Activated T-cell treated with anti-CD3 and anti-CD28 coated beads, Interleukin-2, amount 50 U/mL, for 72 hours (primary cell): ENCODE results near the gene THAP4. TPM values are rescaled to one million over a fixed set of nuclear protein-coding genes. Genes with fewer than 3 reads are reported as not detected.

Source experiments
- ATAC-seq, 2 donors: fragments of 150-1000 bp; cut with Tn5 transposase; replicated peaks in 1 of 2; 2 replicates each; pipeline ENCODE4 v1.10.0; 2021; ENCODE audit warnings: moderate library complexity in 2 of 2, mild to moderate bottlenecking in 1 of 2
- DNase-seq, 2 donors: peaks; one replicate each; pipeline ENCODE4 v3.0.0; 2021 to 2022; ENCODE audit warnings: mixed read lengths in 1 of 2
- H3K27ac Mint-ChIP-seq: one replicate; pipeline ENCODE4 v1.8.0; 2022; ENCODE audit warnings: mild to moderate bottlenecking, moderate library complexity, mixed read lengths
- H3K27me3 Mint-ChIP-seq: one replicate; pipeline ENCODE4 v1.8.0; 2022; ENCODE audit warnings: low read depth, mixed read lengths
- H3K36me3 Mint-ChIP-seq, 2 donors: one replicate each; pipeline ENCODE4 v1.8.0; 2022; ENCODE audit warnings: mixed read lengths in 2 of 2, mild to moderate bottlenecking in 1 of 2; ENCODE audit not compliant: insufficient read depth in 2 of 2
- H3K4me1 Mint-ChIP-seq: one replicate; pipeline ENCODE4 v1.8.0; 2022; ENCODE audit warnings: low read depth, mixed read lengths
- H3K4me3 Mint-ChIP-seq, 2 donors: one replicate each; pipeline ENCODE4 v1.8.0; 2022; ENCODE audit warnings: mild to moderate bottlenecking in 2 of 2, mixed read lengths in 2 of 2, moderate library complexity in 2 of 2
- H3K9me3 Mint-ChIP-seq, 2 donors: one replicate each; pipeline ENCODE4 v1.8.0; 2022; ENCODE audit warnings: mixed read lengths in 2 of 2
- total RNA-seq, 2 donors: library from RNA; stranded (reverse); gene quantifications; one replicate each; pipeline ENCODE4 v1.2.3, GENCODE V29; 2022

Gene THAP4
- total RNA-seq, 2 donors from 2014 or later = 41.8 to 50.9 TPM

- Mint-ChIP-seq H3K36me3 (peaks cover 10 to 11% of the 10 kb centered on the region in 2 donors), H3K9me3 (peaks cover 0 to 4% of the 10 kb centered on the region in 2 donors), H3K27me3 (peaks cover 50% of the 10 kb centered on the region), H3K4me3 (no peak overlapping the region), H3K27ac (no peak overlapping the region), H3K4me1 (peaks cover 5% of the 10 kb centered on the region)
- no peak for ATAC-seq
- DNase-seq = no peak
These were observed 82.2 kb downstream of the THAP4 start for GRCh38 chr2:241554610-241555322.

GRCh38 chr2:241553981-241554380 is 83.0 kb downstream of the THAP4 start:
- Mint-ChIP-seq H3K9me3 (peaks cover 0 to 4% of the 10 kb centered on the region in 2 donors), H3K27ac (no peak overlapping the region), H3K27me3 (peaks cover 49% of the 10 kb centered on the region), H3K36me3 (peaks cover 10 to 11% of the 10 kb centered on the region in 2 donors), H3K4me3 (no peak overlapping the region), H3K4me1 (peaks cover 5% of the 10 kb centered on the region)
- no peak for DNase-seq
- no peak for ATAC-seq

GRCh38 chr2:241553512-241553830 is 83.5 kb downstream of the THAP4 start:
- peaks cover 10 to 11% of the 10 kb centered on the region in 2 donors for H3K36me3 Mint-ChIP-seq

GRCh38 chr2:241551998-241552737 is 84.8 kb downstream of the THAP4 start:
- H3K36me3 Mint-ChIP-seq = peaks cover under 1% of the 10 kb centered on the region in 2 donors
- H3K27ac Mint-ChIP-seq = no peak overlapping the region
- no peak overlapping the region for H3K4me3 Mint-ChIP-seq
- no peaks in the 10 kb centered on the region for H3K9me3 Mint-ChIP-seq
- ATAC-seq (no peak), DNase-seq (no peak)
- peaks cover 35% of the 10 kb centered on the region for H3K27me3 Mint-ChIP-seq
- peaks cover 5% of the 10 kb centered on the region for H3K4me1 Mint-ChIP-seq

More at GRCh38 chr2:241553512-241553830, 83.5 kb downstream of the THAP4 start:
- ATAC-seq (no peak), DNase-seq (no peak)
- peaks cover 5% of the 10 kb centered on the region for H3K4me1 Mint-ChIP-seq
- no peak overlapping the region for H3K4me3 Mint-ChIP-seq
- peaks cover 48% of the 10 kb centered on the region for H3K27me3 Mint-ChIP-seq
- H3K27ac Mint-ChIP-seq = no peak overlapping the region
- peaks cover 0 to 4% of the 10 kb centered on the region in 2 donors for H3K9me3 Mint-ChIP-seq

GRCh38 chr2:241551599-241551997 is 85.4 kb downstream of the THAP4 start:
- Mint-ChIP-seq H3K4me1 (peaks cover 5% of the 10 kb centered on the region), H3K9me3 (no peaks in the 10 kb centered on the region), H3K36me3 (no peaks in the 10 kb centered on the region), H3K4me3 (no peak overlapping the region), H3K27ac (no peak overlapping the region), H3K27me3 (peaks cover 30% of the 10 kb centered on the region)
- DNase-seq (no peak), ATAC-seq (no peak)

- ATAC-seq = no peak
- DNase-seq = no peak
- peaks cover 30% of the 10 kb centered on the region for H3K27me3 Mint-ChIP-seq
- H3K9me3 Mint-ChIP-seq = no peaks in the 10 kb centered on the region
- no peak overlapping the region for H3K4me3 Mint-ChIP-seq
- H3K36me3 Mint-ChIP-seq = no peaks in the 10 kb centered on the region
- no peak overlapping the region for H3K27ac Mint-ChIP-seq
- H3K4me1 Mint-ChIP-seq = peaks cover 5% of the 10 kb centered on the region
These were observed 86.1 kb downstream of the THAP4 start for GRCh38 chr2:241550616-241551580.

- no peak for ATAC-seq
- Mint-ChIP-seq H3K27me3 (peaks cover 19% of the 10 kb centered on the region), H3K4me3 (no peak overlapping the region), H3K4me1 (no peaks in the 10 kb centered on the region), H3K9me3 (no peaks in the 10 kb centered on the region), H3K27ac (no peak overlapping the region), H3K36me3 (no peaks in the 10 kb centered on the region)
- no peak for DNase-seq
These were observed 88.5 kb downstream of the THAP4 start for GRCh38 chr2:241548451-241548835.

- no peaks in the 10 kb centered on the region for H3K9me3 Mint-ChIP-seq
- ATAC-seq (no peak), DNase-seq (no peak)
These were observed 89.0 kb downstream of the THAP4 start for GRCh38 chr2:241547781-241548450.

GRCh38 chr2:241546771-241547498 is 90.0 kb downstream of the THAP4 start:
- H3K9me3 Mint-ChIP-seq = no peaks in the 10 kb centered on the region
- H3K4me1 Mint-ChIP-seq = no peaks in the 10 kb centered on the region
- H3K27me3 Mint-ChIP-seq = peaks cover 17% of the 10 kb centered on the region

More at GRCh38 chr2:241547781-241548450, 89.0 kb downstream of the THAP4 start:
- Mint-ChIP-seq H3K27ac (no peak overlapping the region), H3K36me3 (no peaks in the 10 kb centered on the region), H3K4me1 (no peaks in the 10 kb centered on the region), H3K27me3 (peaks cover 19% of the 10 kb centered on the region), H3K4me3 (no peak overlapping the region)

GRCh38 chr2:241545523-241546473 is 91.2 kb downstream of the THAP4 start:
- peaks cover under 1% of the 10 kb centered on the region for H3K4me1 Mint-ChIP-seq

More at GRCh38 chr2:241546771-241547498, 90.0 kb downstream of the THAP4 start:
- no peaks in the 10 kb centered on the region for H3K36me3 Mint-ChIP-seq
- no peak overlapping the region for H3K4me3 Mint-ChIP-seq
- DNase-seq = no peak
- ATAC-seq = no peak
- H3K27ac Mint-ChIP-seq = no peak overlapping the region

GRCh38 chr2:241545106-241545505 is 91.9 kb downstream of the THAP4 start:
- Mint-ChIP-seq H3K4me1 (peaks cover 6% of the 10 kb centered on the region), H3K9me3 (no peaks in the 10 kb centered on the region), H3K27me3 (peaks cover 7% of the 10 kb centered on the region), H3K4me3 (no peak overlapping the region), H3K36me3 (no peaks in the 10 kb centered on the region), H3K27ac (no peak overlapping the region)
- no peak for DNase-seq
- no peak for ATAC-seq

More at GRCh38 chr2:241545523-241546473, 91.2 kb downstream of the THAP4 start:
- DNase-seq = no peak
- Mint-ChIP-seq H3K9me3 (no peaks in the 10 kb centered on the region), H3K4me3 (no peak overlapping the region), H3K36me3 (no peaks in the 10 kb centered on the region), H3K27me3 (peaks cover 7% of the 10 kb centered on the region), H3K27ac (no peak overlapping the region)
- ATAC-seq = no peak
